NCI-H128 (cell line): ENCODE results near the gene COPA.

Source experiments
- DNase-seq: peaks from one replicate; lab custom pipeline; 2025; ENCODE audit not compliant: unreplicated experiment; lab: John Stamatoyannopoulos, UW

Gene COPA

DNA sequence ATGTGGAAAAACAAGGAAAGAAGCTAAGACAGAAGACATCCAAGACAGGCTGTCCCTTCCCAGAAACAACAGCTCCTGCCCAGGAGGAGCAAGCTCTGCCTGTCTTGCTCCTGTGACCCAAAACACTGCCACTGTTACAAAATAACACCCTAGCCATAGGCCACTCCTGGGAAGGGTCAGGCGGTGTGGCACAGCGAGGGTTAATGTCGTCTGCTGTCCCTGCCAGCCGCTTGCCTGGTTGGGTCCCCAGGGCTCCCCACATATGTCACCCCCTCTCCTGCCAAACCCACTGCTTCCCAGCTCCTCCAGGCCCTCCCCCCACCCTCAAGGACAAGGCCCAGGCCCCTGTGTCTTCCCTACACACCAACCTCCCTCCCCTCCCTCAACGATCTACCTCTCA, 20.0 kb upstream of the COPA start:
- DNase-seq, result no peak

DNA sequence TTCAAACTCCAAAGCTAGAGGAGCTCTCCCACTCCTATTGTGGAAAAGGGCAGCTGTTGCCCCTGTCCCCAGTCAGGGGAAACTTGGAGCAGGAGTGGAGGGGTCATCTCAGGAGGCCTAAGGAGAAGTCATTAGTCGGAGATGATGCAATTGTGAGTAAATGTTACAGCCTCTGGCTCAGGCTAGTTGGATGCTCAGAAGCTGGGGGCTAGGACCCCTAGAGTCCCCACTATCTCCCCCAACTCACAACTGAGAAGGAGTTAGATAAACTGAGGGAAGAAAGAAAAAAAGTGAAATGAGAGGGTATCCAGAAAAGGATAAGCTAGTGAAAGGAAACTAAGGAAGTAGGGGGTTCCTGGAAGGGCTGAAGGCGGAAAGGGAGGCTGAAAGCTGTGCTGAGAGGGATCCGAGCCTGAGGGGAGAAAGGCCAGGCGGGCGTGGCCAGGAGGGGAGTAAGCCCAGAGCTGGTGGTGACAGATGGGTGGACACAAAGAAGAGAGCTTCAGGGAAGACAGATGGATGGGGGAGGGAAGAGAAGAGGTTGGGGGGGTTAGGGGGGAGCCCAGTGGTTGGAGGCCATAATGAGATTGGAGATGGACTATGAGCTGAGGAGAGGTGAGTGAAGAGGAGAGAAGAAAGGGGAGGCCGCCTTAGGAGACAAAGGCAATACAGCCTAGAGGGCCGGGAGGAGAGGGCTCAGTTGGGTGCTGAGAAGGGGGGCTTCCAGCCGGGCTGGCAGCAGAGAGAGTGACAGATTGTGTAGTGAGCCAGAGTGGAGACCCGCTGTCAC, 19.3 kb upstream of the COPA start:
- DNase-seq, result no peak

DNA sequence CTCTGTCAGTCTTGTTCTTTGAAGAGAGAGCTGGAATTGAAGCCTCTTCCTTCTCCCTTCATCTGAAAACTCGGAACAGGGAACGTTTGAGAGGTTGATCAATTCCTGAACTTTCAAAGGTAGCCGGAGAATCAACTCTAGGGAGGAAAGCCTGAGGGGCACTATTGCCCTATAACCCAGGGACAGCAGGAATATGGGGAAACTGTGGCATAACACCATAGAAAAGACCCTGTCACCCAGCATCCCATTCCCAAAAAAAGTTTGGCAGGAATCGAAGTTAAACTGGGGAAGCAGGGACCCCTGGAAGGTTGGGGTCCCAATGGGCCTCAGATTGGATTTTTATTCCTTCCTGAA, 18.7 kb upstream of the COPA start:
- no peak for DNase-seq

DNA sequence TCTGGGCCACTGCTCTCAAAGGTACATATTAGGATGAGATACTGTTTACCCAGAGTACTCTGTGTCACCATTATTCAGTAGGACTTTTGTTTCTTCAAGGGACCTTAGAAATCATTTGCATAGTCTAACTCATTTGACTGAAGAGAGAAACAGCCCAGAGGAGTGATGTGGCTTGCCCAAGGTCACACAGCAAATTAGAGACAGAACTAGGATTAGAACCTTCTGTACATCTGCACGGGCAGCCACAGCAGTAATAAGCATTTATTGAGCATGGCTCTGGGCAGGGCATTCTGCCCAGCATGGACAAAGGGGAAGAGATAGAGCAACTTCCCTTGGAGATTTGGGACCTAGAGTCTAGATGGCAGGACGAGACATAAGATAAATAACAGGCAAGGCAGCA, 18.1 kb upstream of the COPA start:
- DNase-seq, result no peak

DNA sequence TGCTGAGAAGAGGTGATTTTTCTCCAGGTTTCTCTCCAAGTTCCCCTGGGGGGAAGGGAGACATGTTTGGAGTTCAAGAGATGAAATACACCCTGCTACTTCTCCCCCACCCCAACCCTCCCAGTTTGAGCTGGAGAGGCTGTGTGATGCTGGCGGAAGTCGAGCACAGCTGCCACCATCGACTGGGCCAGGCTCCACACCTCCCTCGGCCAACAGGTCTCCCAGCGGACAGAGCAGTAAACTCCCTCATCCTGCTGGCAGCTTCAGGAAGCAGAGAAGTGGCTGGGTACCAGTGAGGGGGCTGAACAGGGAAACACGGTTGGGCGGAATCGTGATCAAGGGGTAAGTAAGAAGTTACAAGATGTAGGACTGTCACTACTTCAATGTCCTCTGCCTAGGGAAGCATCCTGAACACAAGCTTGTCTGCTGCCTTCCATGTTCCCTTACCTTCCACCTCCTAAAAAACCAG, 17.2 kb upstream of the COPA start:
- no peak for DNase-seq

DNA sequence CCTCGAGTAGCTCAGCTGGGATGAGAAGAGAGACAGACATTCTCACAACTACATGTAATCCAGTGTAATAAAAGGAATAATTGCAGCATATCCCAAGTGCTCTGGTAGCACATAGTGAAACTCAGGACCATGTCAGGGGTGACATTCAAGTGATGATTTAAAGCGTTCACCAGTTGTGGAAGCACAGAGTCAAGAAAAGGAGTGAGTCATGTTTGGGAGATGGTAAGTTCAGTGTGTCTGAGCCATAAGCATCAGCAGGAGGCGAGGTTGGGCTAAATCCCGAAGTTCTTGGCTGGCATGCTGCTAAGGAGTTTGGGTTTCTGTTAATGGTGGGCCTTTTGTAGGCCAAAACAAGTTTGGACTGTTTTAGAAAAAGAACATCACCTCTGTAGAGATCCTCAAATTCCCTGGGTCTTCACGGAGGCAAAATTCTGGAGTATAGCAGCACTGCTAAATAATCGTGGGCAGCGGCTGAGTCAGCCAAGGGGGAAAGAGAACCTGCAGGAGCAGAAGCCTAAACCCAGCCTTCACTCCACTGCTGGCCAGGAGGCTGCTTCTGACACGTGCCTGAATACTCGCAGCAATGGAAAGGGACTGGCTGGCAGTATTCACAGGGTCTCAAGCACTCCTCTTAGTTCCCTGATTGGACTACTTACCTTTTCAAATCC, 16.6 kb upstream of the COPA start:
- DNase-seq, result no peak

DNA sequence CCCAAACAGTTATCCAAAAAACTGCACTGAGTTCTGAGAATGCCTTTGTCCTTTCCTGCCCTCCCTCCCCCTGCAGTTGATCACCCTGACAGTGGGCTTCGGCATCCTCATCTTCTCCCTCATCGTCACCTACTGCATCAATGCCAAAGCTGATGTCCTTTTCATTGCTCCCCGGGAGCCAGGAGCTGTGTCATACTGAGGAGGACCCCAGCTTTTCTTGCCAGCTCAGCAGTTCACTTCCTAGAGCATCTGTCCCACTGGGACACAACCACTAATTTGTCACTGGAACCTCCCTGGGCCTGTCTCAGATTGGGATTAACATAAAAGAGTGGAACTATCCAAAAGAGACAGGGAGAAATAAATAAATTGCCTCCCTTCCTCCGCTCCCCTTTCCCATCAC, 15.0 kb upstream of the COPA start:
- DNase-seq, result no peak

DNA sequence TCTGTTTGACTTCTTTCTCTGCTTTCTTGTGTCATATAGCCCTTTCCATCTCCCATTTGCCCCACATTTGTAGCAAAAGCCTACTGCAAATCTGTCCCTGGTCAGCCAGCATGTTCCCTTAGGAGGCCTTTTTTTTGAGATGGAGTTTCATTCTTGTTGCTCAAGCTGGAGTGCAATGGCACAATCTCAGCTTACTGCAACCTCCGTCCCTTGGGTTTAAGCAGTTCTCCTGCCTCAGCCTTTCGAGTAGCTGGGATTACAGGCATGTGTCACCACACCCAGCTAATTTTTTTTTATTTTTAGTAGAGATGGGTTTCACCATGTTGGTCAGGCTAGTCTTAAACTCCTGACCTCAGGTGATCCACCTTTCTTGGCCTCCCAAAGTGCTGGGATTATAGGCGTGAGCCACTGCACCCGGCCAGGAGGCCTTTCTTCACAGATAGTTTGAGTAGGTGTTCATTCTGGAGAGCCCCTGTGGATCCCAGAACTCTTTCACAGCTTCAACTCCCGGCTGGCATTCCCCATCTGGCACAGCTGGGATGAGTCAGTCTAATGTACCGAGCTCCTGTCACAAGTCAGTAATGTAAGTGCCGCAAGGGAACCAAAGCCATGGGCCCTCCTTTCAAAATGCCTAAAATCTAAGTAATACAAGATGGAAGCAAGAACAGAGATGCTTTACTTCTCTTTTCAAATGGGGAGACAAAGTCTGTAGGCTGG, 14.4 kb upstream of the COPA start:
- no peak for DNase-seq

DNA sequence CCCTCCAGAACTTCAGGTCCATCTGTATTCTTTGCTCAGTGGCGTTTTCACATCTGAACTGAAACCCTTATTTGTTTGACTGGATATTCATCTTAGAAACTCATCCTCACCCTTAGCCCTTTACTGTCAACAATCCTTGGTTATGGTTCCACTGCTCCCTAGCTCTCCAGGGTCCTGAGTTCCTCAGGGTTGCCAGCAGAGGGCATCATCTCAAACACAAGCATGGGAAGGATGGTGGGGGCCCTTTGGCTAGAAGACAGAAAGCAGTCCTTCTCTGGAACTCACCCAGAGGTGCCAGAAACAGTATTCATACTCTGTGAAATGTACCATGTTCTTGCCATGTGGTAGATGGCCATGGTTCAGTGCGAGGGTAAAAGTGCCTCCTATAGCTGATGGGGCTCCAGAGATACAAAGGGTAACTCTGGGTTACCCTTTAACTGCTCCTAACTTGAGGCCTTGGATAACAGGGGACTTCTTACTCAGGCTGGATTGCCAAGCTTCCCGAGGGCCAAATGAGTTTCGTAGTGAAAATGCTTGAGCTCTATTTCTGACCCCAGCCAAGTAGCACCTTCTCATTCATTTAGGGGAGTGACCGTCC, 11.4 kb upstream of the COPA start:
- DNase-seq, result no peak

DNA sequence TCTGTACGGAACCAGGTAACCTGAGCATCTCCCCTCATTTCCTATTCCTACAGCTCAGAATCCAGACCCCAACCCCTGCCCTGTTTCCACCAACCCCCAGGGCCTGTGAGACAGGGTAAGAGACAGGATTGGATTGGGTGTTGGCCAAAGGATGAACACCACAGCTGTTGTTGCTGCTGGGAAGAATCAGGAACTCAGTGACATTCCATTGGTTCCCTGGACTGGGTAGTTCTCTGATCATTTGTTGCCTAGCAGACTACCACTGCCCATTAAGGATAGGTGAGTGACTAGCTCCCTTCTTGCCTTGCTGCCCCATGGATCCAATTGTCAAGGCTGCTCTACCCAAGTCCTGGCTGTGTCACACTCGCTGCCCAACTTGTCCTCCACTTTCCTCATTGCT, 10.2 kb upstream of the COPA start:
- no peak for DNase-seq

DNA sequence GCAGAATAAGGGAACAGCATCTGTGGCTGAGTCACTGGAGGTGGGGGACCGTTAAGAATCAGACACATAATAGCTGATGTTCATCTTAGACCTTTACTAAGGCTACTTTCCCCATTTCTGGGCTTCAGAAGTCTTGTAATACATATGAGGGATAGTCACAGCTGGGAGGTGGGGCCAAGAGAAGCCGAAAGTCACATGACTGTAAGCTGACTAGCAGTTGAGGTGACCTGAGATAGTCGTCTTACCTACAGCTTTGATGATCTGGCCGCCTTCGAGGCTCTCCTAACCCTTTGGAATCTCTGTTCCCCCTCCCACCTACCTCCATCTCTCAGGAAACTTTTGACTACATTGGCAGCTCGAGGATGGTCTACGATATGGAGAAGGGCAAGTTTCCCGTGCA, 9.5 kb upstream of the COPA start:
- DNase-seq, result no peak

DNA sequence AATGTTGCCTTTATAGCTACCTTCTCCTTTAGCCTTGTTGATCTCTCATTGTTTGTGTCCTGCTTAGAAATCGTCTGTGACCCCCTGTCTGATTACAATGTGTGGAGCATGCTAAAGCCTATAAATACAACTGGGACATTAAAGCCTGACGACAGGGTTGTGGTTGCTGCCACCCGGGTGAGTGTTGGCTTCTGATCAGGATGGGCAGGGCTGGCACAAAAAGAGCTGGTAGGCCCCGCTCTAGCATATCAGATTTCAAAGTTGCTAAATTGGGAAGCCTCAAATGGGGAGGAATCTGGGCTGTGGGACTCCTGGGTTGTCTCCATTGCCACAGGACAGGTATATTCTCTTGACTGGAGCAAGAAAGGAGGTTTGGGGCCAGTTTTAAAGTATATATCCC, 8.6 kb upstream of the COPA start:
- DNase-seq, result no peak

DNA sequence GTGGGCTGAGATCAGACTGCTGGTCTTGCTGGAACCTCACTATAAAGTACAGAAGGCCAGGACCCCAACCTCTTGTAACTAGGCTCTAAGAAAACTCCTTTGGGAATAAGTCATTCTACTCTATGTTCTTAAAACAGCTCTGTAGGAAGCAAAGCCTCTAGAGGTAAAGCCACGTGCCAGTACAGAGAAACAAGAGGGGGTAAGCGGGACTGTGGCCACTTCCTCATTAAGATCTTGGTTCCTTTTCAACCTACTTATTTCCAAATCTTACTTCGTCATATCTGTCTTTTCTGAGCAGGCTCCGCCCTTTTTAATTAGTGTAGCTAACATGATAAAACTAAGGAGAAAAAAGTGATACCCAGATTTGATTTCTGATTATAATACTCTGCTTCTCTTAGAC, 3.9 kb upstream of the COPA start:
- no peak for DNase-seq

DNA sequence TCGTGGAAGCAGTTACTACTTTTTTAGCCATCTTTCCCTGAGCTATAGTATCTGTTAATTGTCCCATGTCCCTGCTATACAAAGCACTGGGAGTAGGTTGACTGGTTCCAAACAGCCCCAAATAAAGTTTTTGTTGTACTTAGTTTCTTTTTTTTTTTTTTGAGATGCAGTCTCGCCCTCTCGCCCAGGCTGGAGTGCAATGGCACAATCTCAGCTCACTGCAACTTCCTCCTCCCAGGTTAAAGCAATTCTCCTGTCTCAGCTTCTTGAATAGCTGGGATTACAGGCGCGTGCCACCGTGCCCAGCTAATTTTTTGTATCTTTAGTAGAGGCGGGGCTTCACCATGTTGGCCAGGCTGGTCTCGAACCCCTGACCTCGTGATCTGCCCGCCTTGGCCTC, 3.4 kb upstream of the COPA start:
- no peak for DNase-seq

DNA sequence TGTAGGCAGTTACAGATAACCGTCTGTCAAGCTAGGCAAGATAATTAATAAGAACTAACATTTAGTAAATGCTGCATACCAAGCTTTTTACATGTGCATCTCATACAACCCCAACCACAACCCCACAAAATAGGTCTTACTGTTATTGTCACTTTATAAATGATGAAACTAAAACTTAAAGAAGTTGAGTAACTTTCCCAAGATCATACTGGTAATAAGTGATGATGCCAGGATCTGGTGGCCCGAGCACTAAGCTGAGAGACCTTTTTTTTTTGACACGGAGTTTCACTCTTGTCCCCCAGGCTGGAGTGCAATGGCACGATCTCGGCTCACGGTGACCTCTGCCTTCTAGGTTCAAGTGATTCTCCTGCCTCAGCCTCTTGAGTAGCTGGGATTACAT, 1.9 kb upstream of the COPA start:
- DNase-seq, result no peak

DNA sequence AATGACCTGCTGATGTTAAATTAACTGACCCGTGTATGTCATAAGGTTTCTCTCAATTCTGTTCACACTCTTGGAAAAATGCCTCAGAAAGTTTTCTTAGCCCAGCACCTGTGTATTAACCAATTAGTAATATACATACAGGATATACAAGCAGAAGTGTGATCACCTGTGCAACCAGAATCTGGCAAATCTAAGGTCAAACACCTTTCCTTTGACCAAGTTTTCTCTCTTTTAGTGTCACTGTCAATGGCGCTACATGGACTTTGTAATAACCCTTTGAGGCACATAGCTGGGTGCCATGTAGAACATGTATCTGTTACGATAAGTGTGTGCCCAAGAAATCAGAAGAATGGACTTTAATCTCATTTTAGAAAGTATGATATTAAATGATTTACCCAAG, 1.2 kb upstream of the COPA start:
- no peak for DNase-seq

DNA sequence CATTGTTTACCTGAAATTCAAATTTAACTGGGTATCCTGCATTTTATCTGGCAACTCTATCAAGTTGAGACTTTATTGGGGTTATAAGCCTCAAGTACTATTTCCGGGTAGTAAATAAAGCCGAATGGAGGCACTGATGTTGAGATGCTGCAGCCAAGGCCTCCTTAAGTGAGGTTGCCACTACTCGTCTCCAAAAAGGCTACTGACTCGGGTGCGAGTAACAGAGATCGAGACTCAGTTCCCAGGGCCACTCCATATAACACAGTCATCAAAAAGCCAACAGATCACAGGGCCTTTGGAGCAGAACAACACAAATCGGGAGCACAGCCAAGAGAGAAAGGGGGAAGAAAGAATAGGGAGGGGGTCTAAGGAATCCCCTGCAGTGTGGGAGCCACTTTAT, 524 bp downstream of the COPA start:
- DNase-seq, result no peak

DNA sequence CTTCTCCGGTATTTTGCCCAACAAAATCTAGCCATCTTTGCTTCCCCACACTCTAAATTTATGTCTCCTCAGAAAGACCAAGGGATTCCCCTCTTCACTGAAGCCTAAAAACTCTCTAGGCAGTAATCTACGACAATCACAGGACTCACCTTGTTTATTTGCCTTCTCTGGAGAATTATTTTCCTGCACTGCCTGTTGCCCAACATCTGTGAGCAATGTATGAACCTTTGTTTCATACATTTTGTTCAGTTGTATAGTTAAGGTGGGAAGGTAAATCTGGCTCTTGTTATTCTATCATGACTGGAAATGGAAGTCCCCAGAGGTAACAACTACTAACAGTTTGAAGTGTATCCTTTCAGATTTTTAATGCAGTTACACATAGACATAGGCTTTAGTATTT, 2.2 kb downstream of the COPA start:
- no peak for DNase-seq

DNA sequence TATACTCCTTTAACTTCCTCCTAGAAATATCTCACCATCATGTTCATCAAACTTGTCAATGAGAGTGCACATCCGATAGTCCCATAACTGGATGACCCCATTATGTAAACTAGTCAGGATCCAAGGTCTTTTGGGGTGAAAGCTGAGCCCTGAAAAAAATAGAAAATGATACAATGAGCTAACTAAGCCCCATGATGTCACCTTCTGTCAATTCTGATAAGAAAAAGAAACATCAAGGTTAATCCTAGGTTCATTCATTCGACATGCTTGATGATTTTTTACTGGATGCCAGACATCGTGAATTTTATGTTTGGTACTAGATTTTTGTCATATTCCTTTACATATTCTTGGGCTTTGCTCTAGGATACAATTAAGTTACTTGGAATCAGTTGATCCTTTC, 2.9 kb downstream of the COPA start:
- DNase-seq, result no peak

DNA sequence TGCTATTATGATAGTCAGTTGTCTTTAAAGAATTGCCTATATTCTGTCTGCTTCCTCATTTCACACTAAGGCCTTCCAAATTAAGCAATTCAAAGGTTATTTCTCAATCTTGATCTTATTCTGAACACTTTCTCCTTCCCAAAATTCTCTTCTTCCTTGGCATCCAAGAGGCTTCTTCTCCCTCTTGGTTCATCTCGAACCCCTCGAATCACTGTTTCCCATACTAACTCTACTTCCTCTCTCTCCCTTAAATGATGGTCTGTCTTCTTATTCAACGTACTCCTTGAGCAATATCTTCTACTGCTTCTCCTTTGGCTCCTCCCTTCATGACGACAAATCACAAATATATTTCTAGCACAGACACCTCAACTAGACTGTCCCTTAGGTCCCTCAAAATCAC, 4.5 kb downstream of the COPA start:
- DNase-seq, result no peak

DNA sequence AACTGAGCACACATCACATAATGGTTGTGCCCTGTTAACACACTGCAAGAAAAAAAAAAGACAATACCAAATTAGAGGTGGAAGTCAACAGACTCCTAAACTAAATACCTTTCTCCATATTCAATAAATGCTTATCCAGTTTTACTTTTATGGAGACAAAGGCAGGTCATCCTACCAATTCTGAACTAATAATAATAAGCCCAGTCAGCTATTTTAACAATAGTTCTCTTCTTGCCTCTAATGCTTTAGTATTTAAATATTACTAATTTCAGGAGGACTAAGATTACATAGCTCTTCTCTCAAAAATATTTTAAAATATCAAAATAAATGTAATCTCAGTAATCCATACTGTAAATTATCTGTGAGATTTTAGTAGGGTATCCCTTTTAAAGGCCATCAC, 10.5 kb downstream of the COPA start:
- no peak for DNase-seq

DNA sequence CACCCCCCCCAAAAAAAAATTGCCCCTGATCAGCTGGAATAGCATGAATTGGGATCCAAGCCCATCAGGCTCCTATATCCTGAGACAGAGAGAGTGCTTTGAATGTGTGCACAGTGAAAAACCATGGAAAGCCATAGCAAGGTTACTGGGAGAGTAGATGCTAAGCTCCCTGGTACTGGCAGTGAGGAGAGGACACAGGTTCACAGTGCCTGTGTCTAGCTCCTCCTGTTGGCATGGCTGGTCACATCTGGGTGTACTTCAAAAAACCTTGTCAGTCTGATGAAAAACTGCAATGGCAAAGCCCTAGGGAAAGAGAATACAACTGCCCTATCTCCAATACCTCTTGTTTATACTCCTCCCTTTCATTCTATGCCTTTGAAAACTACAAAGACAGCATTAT, 12.9 kb downstream of the COPA start:
- DNase-seq, result no peak
